Breast epithelium (tissue), 4 donors: ENCODE data around the gene ZFX. TPM values are rescaled to one million over a fixed set of nuclear protein-coding genes. Genes with fewer than 3 reads are reported as not detected.

Experiments used
- DNase-seq, 2 donors: peaks; one replicate each; pipeline ENCODE4 v3.0.0-alpha.2; 2019; ENCODE audit warnings: low spot score in 2 of 2
- H3K27ac ChIP-seq, 2 donors: fragments of 200-600 bp; sonication (generic) in 1 of 2; one replicate each; pipeline ENCODE4 v1.5.1; 2016 to 2019; ENCODE audit warnings: mild to moderate bottlenecking in 1 of 2
- H3K27me3 ChIP-seq, 2 donors: fragments of 200-600 bp; sonication (generic) in 1 of 2; one replicate each; pipeline versions ENCODE4 v1.5.1 to v1.6.0; 2017 to 2019; ENCODE audit warnings: control low read depth in 1 of 2, mild to moderate bottlenecking in 1 of 2
- H3K36me3 ChIP-seq: fragments of 200-600 bp; one replicate; pipeline ENCODE4 v1.5.1; 2019
- H3K4me1 ChIP-seq, 2 donors: fragments of 200-600 bp; sonication (generic); one replicate each; pipeline ENCODE4 v1.5.1; 2016 to 2019; ENCODE audit warnings: control low read depth in 1 of 2
- H3K4me3 ChIP-seq, 3 donors: fragments of 200-600 bp; sonication (generic); 1 replicate in 2 of 3; 2 replicates in 1 of 3; pipeline ENCODE4 v1.5.1; 2016 to 2019; ENCODE audit warnings: mild to moderate bottlenecking in 3 of 3, moderate library complexity in 2 of 3
- H3K9me3 ChIP-seq, 2 donors: fragments of 200-600 bp; sonication (generic) in 1 of 2; one replicate each; pipeline ENCODE4 v1.5.1; 2016 to 2019; ENCODE audit warnings: control low read depth in 1 of 2
- POLR2A ChIP-seq: fragments of 450-650 bp; IDR thresholded peaks from one replicate; pipeline ENCODE4 v1.6.1; 2016; ENCODE audit warnings: antibody characterized with exemption, mild to moderate bottlenecking, moderate library complexity
- POLR2AphosphoS5 ChIP-seq, 3 donors: sonication (generic); formaldehyde crosslinking; IDR thresholded peaks; one replicate each; pipeline ENCODE4 v1.6.1; 2017; ENCODE audit warnings: antibody characterized with exemption in 3 of 3
- intact Hi-C: fragments of 100-400 bp; cut with DNase I; formaldehyde crosslinking; loops from one replicate; pipeline ENCODE4 v1.15.1; 2023; ENCODE audit warnings: low total_unique reads
- total RNA-seq, 3 donors: library from RNA; depleted of rRNA; stranded (reverse); fragments of >200 nt; gene quantifications; one replicate each; pipeline ENCODE4 v1.1.0, GENCODE V29; 2016
- TF ChIP-seq, protein P1 (sequence below), 3 donors: fragments of 450-650 bp; IDR thresholded peaks; one replicate each; pipeline ENCODE4 v1.5.1; 2016 to 2017; ENCODE audit warnings: antibody characterized with exemption in 3 of 3, mild to moderate bottlenecking in 3 of 3, moderate library complexity in 3 of 3

The ZFX gene
- total RNA-seq, 3 donors from 2014 or later: 46.9 to 88.4 (median 67.5) TPM

GRCh38 chrX:24225265-24225664 lies 75.7 kb downstream of the ZFX start:
- DNase-seq: no peak
- Histone ChIP-seq H3K4me1 (no peaks in the 10 kb centered on the region), H3K36me3 (no peaks in the 10 kb centered on the region), H3K27me3 (no peaks in the 10 kb centered on the region), H3K4me3 (no peak overlapping the region), H3K9me3 (peaks cover 0 to 16% of the 10 kb centered on the region in 2 donors), H3K27ac (no peak overlapping the region)
- intact Hi-C loops: loop anchor here (2.0 kb wide), 1 partner anchor 68 kb away; no protein-coding TSS in a partner anchor
- TF ChIP-seq, protein P1, sequence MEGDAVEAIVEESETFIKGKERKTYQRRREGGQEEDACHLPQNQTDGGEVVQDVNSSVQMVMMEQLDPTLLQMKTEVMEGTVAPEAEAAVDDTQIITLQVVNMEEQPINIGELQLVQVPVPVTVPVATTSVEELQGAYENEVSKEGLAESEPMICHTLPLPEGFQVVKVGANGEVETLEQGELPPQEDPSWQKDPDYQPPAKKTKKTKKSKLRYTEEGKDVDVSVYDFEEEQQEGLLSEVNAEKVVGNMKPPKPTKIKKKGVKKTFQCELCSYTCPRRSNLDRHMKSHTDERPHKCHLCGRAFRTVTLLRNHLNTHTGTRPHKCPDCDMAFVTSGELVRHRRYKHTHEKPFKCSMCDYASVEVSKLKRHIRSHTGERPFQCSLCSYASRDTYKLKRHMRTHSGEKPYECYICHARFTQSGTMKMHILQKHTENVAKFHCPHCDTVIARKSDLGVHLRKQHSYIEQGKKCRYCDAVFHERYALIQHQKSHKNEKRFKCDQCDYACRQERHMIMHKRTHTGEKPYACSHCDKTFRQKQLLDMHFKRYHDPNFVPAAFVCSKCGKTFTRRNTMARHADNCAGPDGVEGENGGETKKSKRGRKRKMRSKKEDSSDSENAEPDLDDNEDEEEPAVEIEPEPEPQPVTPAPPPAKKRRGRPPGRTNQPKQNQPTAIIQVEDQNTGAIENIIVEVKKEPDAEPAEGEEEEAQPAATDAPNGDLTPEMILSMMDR (IDR thresholded peaks at IDR 0.05): no peak
- TF ChIP-seq POLR2A (no peak), POLR2AphosphoS5 (IDR thresholded peaks at IDR 0.05) (no peak)

DNA sequence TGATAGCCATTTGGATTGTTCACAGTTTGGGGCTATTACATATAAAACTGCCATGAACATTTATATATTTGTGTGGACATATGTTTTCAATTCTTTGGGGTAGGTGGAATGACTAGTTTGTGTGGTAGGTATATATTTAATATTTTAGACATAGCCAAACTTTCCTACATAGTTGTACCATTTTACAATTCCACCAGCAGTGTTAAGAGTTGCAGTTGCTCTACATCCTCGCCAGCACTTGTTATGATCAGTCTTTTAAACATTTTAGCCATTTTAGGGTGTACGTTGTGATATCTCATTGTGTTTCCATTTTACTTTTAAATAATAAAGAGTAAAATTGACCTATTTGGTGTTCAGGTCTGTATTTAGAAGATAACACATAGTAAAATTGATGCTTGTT lies 76.6 kb downstream of the ZFX start:
- intact Hi-C loops: no loop called here
- Histone ChIP-seq H3K9me3 (peaks cover 0 to 16% of the 10 kb centered on the region in 2 donors), H3K27me3 (no peaks in the 10 kb centered on the region), H3K4me1 (no peaks in the 10 kb centered on the region), H3K27ac (no peak overlapping the region), H3K36me3 (no peaks in the 10 kb centered on the region), H3K4me3 (no peak overlapping the region)
- TF ChIP-seq POLR2A (no peak), POLR2AphosphoS5 (IDR thresholded peaks at IDR 0.05) (no peak)
- TF ChIP-seq, protein P1 (IDR thresholded peaks at IDR 0.05): no peak
- no peak for DNase-seq

- intact Hi-C loops: no loop called here
- H3K27me3 ChIP-seq: no peaks in the 10 kb centered on the region
- TF ChIP-seq POLR2A: no peak
- no peak for TF ChIP-seq POLR2AphosphoS5 (IDR thresholded peaks at IDR 0.05)
- TF ChIP-seq, protein P1 (IDR thresholded peaks at IDR 0.05): no peak
Measured at GRCh38 chrX:24228596-24228995, 79.1 kb downstream of the ZFX start.

GRCh38 chrX:24229400-24229879 lies 79.9 kb downstream of the ZFX start:
- H3K27ac ChIP-seq: no peak overlapping the region
- H3K4me3 ChIP-seq: no peak overlapping the region
- peaks cover 0 to 16% of the 10 kb centered on the region in 2 donors for H3K9me3 ChIP-seq
- TF ChIP-seq, protein P1 (IDR thresholded peaks at IDR 0.05): no peak
- TF ChIP-seq POLR2AphosphoS5 (IDR thresholded peaks at IDR 0.05) (no peak), POLR2A (no peak)
- H3K27me3 ChIP-seq: no peaks in the 10 kb centered on the region
- intact Hi-C loops: no loop called here
- H3K36me3 ChIP-seq: no peaks in the 10 kb centered on the region
- no peaks in the 10 kb centered on the region for H3K4me1 ChIP-seq
- DNase-seq: no peak

More at GRCh38 chrX:24228596-24228995, 79.1 kb downstream of the ZFX start:
- H3K4me3 ChIP-seq: no peak overlapping the region
- H3K36me3 ChIP-seq: no peaks in the 10 kb centered on the region
- no peaks in the 10 kb centered on the region for H3K4me1 ChIP-seq
- DNase-seq: no peak
- H3K27ac ChIP-seq: no peak overlapping the region
- H3K9me3 ChIP-seq: peaks cover 0 to 16% of the 10 kb centered on the region in 2 donors

DNA sequence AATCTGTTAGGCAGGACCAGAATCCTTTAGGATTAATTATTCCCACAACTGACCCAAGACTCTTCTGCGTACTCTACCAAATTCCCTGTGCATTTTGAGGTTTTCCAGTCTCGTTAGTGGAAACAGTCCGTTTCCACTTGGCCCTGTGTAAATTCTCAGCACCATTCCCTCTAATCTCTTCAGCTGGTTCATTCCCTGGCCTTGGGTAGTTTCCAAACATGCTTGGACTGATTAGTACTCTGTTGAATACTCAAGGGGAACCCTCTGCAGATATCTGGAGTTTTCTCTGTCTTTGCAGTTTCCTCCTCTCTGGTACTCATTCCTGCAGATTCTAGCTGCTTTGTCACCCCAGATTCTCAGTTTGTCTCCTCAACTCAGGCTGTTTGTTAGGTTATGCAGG lies 80.4 kb downstream of the ZFX start:
- intact Hi-C loops: loop anchor here (10.0 kb wide), 1 partner anchor 875 kb away; no protein-coding TSS in a partner anchor

More for the DNA sequence above, 80.4 kb downstream of the ZFX start:
- H3K9me3 ChIP-seq: peaks cover 0 to 16% of the 10 kb centered on the region in 2 donors
- no peak for TF ChIP-seq POLR2A
- TF ChIP-seq, protein P1 (IDR thresholded peaks at IDR 0.05): no peak
- TF ChIP-seq POLR2AphosphoS5 (IDR thresholded peaks at IDR 0.05): no peak
- DNase-seq: no peak
- no peak overlapping the region for H3K4me3 ChIP-seq
- H3K27ac ChIP-seq: no peak overlapping the region
- H3K4me1 ChIP-seq: no peaks in the 10 kb centered on the region
- H3K36me3 ChIP-seq: no peaks in the 10 kb centered on the region
- H3K27me3 ChIP-seq: no peaks in the 10 kb centered on the region
